ENCODE measurements around the gene TSPAN31.

The TSPAN31 gene

DNA sequence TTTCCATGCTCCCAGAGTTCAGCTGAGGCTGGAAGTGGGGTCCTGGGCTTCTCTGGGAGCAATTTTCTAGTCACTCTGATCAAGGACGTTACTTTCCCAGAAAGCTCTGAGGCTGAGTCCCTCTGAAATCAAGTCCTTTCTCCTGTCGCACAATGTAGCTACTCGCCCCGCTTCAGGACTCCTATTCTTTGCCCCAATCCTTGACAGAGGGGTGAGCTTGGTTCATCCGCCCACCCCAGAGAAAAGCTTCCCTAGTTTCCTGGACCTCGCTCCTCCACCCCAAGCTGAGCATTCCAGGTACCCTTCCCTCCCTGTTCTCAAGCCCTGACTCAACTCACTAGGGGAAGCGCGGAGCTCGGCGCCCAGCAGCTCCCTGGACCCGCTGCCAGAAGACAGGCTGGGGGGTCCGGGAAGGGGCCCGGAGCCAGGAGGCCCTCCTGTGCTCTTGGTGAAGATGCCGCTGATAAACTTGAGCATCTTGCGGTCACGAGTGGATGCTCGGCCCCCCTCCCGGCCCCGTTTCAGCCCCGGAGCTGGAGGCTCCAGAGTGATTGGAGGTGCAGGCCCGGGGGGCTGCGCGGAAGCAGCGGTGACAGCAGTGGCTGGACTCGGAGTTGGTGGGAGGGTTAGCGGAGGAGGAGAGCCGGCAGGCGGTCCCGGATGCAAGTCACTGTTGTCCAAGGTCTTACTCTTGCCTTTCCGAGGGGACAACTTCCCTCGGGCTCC, 7.9 kb upstream of the TSPAN31 start:
- no peak for DNase-seq

DNA sequence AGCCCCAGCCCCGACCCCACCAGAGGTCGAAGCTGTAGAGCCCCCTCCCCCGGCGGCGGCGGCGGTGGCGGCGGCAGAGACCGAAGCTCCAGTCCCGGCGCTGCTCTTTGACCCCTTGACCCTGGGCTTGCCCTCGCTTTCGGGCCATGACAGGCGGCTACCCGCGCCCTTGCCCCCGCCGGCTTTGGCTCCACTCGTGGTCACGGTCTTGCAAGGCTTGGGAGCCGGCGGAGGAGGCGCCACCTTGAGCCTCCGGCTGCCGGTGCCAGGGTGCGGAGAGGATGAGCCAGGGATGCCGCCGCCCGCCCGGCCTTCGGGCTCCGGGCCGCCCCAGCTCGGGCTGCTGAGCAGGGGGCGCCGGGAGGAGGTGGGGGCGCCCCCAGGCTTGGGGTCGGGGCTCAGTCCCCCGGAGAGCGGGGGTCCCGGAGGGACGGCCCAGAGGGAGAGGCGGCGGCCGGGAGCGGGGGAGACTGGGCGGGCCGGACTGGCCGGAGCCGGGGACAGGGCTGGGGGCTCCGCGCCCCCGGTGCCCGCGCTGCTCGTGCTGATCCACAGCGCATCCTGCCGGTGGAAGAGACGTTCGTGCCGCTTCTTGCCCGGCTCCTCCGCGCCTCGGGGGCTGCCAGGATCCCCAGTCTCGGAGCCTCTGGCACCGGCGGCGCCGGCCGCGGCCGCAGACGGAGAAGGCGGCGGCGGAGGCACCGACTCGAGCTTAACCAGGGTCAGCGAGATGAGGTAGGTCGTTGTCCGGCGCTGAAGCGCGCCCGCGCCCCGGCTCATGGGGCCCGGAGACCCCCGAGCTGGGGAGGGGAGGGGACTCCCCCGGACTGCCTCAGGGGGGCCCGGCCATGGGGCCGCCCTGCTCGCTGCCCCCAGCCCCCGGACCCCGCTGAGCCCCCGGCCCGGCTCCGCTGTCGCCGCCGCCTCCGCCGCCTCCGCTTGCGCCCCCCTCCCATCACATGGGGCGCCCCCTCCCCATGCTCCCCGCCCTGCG, 7.1 kb upstream of the TSPAN31 start:
- DNase-seq, result no peak

- no peak for DNase-seq
Measured at GRCh38 chr12:57738661-57739237, 6.1 kb upstream of the TSPAN31 start, which contains the start of gene AGAP2. Gene AGAP2, minus strand, starts transcription at chr12:57738742. Its CDS starts 496 bp downstream, at chr12:57738246.

DNA sequence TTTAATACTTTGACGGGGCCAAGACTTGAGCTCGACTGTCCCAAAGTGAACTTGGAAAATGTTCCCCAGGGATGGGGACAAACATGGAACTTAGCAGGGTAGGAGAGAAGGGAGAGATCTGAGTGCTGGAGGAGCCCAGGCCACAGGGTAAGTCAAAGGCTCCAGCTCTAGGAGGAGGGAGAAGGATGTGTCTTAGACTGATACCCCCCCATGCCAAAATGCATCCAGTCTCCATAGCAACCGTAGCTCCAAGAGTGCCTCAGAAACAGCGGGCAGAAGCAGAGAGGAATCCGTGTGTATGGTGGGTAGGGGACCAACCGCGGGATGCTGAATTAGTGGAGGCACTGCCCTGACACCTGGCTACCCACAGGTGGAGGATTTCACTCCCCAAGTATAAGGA, 5.5 kb upstream of the TSPAN31 start:
- DNase-seq, result no peak

DNA sequence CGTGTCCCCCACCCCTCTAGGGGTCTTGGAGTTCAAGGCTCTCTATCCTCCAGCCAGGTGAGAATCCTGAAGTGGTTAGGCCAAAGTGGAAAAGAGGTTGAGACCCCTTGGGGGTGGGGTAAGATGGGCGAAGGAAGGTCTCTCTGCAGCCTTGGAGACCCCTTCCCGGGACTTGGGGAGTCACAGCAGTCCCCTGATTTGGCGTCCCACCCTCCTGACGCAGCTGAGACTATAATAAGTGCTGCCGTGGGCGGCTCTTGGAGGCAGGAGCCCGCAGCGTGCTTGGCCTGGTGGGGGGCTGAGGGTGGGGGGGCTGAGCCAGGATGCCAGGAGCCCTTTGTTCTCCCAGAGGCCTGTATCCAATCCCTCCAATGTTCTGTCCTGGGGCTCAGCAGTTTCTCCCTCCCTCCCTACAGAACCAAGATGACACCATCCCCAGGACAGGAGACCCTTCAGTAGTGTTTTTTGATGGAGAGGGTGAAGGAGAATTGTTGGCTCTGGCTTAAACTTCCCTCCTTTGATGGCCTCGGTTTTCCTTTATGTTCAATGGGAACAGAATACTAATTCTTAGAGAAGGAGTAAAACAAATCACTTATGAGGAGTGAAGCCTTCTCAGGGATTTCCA, 4.8 kb upstream of the TSPAN31 start:
- no peak for DNase-seq

DNA sequence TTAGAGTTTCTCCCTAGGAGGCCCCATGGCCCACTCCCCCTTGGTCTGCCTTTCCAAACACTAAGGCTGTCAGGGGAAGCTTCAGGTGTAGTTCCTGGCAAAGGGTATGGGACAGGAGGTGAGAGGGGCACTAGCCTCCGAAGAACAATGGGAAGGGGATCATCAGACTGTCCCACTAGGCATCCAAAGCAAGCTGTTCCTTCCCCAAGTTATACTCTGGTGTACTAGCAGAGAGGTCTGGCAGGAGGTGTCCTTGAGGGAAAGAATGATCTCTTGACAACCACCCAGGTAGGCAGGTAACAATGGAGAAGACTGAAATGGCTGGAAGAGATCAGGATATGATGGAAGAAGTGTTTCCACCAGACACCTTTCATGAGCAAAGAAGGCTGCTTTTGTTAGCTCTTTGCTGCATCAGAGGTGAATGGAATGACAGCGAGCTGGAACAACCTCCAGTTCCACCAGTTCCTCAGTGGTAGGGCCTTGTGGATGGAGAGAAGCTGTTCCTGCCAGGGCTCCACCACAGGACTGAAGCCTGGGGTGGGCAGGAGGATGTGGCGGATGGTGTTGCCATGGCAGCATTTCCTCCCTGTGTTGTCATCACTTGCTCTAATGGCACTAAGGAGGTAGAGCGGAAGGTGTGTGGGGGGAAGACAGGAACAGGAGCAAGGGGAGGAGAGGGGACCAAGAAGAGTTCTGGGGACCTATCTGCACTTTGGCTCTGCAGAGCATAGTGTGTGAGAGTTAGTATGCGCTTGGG, 4.0 kb upstream of the TSPAN31 start:
- DNase-seq, result peak in 1 of 3 donors; percentile 30

- no peak for DNase-seq
Measured at GRCh38 chr12:57741413-57741789, 3.4 kb upstream of the TSPAN31 start.

DNA sequence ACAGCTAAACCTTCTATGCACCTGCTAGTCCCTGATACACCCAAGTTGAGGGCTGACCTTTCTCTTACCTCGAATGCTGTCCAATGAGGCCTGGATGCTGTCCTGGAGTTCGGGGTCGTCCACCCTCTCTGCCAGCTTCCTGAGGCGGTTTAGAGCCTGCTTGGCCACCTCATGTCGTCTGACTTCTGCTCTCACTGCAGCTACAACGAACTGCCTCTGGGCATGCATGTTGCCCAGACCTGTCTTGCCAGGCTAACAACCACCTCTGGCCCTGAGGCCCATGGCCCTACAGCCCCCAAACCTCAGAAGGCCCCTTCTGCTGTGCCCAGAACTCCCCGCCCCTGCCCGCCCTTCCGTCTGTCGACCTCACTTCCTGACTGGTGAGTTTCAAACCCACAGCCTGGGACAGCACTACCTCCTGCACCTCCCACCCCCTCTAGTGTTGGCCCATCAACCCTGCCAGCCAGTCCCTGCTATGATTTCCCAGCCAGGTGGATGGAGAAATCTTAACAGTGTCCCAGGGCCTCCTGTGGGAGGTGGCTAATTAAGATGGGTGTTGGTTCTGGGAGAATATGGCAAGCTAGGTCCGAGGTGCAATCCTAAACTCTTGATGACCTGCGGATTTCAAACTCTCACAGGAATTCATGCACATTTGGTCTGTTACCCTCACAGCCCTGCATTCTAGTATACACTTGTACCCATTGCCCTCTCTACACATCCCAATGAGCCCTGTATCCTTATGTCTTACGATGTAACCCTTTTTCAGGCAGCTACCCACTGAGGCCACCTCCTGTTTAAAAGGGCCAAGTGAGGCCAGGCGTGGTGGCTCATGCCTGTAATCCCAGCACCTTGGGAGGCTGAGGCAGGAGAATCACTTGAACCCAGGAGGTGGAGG, 2.7 kb upstream of the TSPAN31 start:
- peak; percentile 44 to 69 (median 50) for DNase-seq

- no peak for DNase-seq
Measured at GRCh38 chr12:57743769-57744168, 1.1 kb upstream of the TSPAN31 start.

- peak; percentile 91 to 93 (median 93) for DNase-seq
Measured at GRCh38 chr12:57744194-57744776, 554 bp upstream of the TSPAN31 start.

GRCh38 chr12:57745485-57745881, 644 bp downstream of the TSPAN31 start:
- peak; percentile 57 to 67 (median 57) for DNase-seq

- DNase-seq, result no peak
Measured at GRCh38 chr12:57746025-57746424, 1.2 kb downstream of the TSPAN31 start.

GRCh38 chr12:57749061-57749460, 4.2 kb downstream of the TSPAN31 start:
- DNase-seq, result no peak

- no peak for DNase-seq
Measured at GRCh38 chr12:57750561-57751431, 6.0 kb downstream of the TSPAN31 start.

GRCh38 chr12:57751432-57751787, 6.6 kb downstream of the TSPAN31 start:
- DNase-seq, result no peak

- DNase-seq, result peak; percentile 98
Measured at GRCh38 chr12:57751788-57752667, 7.2 kb downstream of the TSPAN31 start, which contains the start of gene CDK4. Gene CDK4, minus strand, starts transcription at chr12:57752310. Its CDS starts 593 bp downstream, at chr12:57751717.

GRCh38 chr12:57752668-57753000, 7.8 kb downstream of the TSPAN31 start:
- no peak for DNase-seq

GRCh38 chr12:57753756-57754337, 9.0 kb downstream of the TSPAN31 start:
- DNase-seq, result no peak
